PC-3 (cell line): ENCODE data around the gene SLK. TPM values are rescaled to one million over a fixed set of nuclear protein-coding genes. Genes with fewer than 3 reads are reported as not detected.

Experiments used
- ATAC-seq: fragments of 200-7000 bp; cut with Tn5 transposase; 2 replicates; pipeline ENCODE4 v1.9.1; 2020; ENCODE audit warnings: mild to moderate bottlenecking, moderate library complexity
- BruUV-seq: library from RNA; stranded (reverse); fragments of 400-500 nt; replicated peaks from 2 replicates; lab custom pipeline; 2021; lab: Mats Ljungman, UMichigan
- CTCF ChIA-PET: fragments of 300-600 bp; sonication (Branson Sonifier 250); formaldehyde crosslinking; loops from one replicate; lab custom pipeline; 2022; ENCODE audit warnings: antibody characterized with exemption; lab: Charles Lee
- POLR2A ChIA-PET: fragments of 300-600 bp; sonication (Branson Sonifier 250); formaldehyde crosslinking; loops from one replicate; lab custom pipeline; 2022; ENCODE audit warnings: antibody characterized with exemption; ENCODE audit not compliant: unreplicated experiment; lab: Charles Lee
- DNase-seq: peaks from one replicate; pipeline ENCODE4 v3.0.0-alpha.2; 2015
- H2AFZ ChIP-seq: fragments of 300-600 bp; sonication (generic); 2 replicates; pipeline ENCODE4 v1.6.0; 2016; ENCODE audit warnings: antibody characterized with exemption, low read length
- H3F3A ChIP-seq: fragments of 300-600 bp; sonication (generic); one replicate; pipeline ENCODE4 v1.6.0; 2017; ENCODE audit warnings: antibody characterized with exemption, low read length, control low read depth, mild to moderate bottlenecking; ENCODE audit not compliant: unreplicated experiment
- H3K27ac ChIP-seq: fragments of 300-600 bp; sonication (generic); 2 replicates; pipeline ENCODE4 v1.5.1; 2016; ENCODE audit warnings: mild to moderate bottlenecking, low read length
- H3K27me3 ChIP-seq: fragments of 300-600 bp; sonication (generic); 2 replicates; pipeline ENCODE4 v1.6.1; 2016; ENCODE audit warnings: low read length, mixed read lengths
- H3K36me3 ChIP-seq: fragments of 300-600 bp; sonication (generic); 2 replicates; pipeline ENCODE4 v1.6.1; 2016; ENCODE audit warnings: low read depth, mixed run types, low read length, mixed read lengths
- H3K4me1 ChIP-seq: fragments of 300-600 bp; sonication (generic); 2 replicates; pipeline ENCODE4 v1.5.1; 2016; ENCODE audit warnings: low read length; ENCODE audit not compliant: insufficient read depth
- H3K4me2 ChIP-seq: fragments of 300-600 bp; sonication (generic); 2 replicates; pipeline ENCODE4 v1.6.0; 2016; ENCODE audit warnings: low read length
- H3K4me3 ChIP-seq: fragments of 300-600 bp; sonication (generic); 2 replicates; pipeline ENCODE4 v1.5.1; 2016; ENCODE audit warnings: mild to moderate bottlenecking, low read length, mixed read lengths
- H3K79me2 ChIP-seq: fragments of 300-600 bp; sonication (generic); 2 replicates; pipeline ENCODE4 v1.6.1; 2017; ENCODE audit warnings: low read length, mixed read lengths
- H3K9ac ChIP-seq: fragments of 300-600 bp; sonication (generic); 2 replicates; pipeline ENCODE4 v1.6.0; 2016; ENCODE audit warnings: mild to moderate bottlenecking, low read length
- H3K9me2 ChIP-seq: fragments of 300-600 bp; sonication (generic); replicated peaks from 2 replicates; pipeline ENCODE4 v1.6.1; 2016; ENCODE audit warnings: mixed run types, low read length, mixed read lengths
- H3K9me3 ChIP-seq: fragments of 300-600 bp; sonication (generic); 2 replicates; pipeline ENCODE4 v1.6.1; 2016; ENCODE audit warnings: low read length, mixed read lengths
- H4K20me1 ChIP-seq: fragments of 300-600 bp; sonication (generic); 2 replicates; pipeline ENCODE4 v1.6.1; 2016; ENCODE audit warnings: low read length, mixed read lengths
- EZH2 ChIP-seq: fragments of 300-600 bp; sonication (generic); IDR thresholded peaks from one replicate; pipeline ENCODE4 v1.6.1; 2017; ENCODE audit warnings: antibody characterized with exemption, mild to moderate bottlenecking, low read length; ENCODE audit not compliant: unreplicated experiment
- EZH2phosphoT487 ChIP-seq: fragments of 300-600 bp; sonication (generic); IDR thresholded peaks from 2 replicates; pipeline ENCODE4 v1.6.1; 2018; ENCODE audit warnings: mild to moderate bottlenecking, antibody characterized with exemption, low read length, borderline replicate concordance
- intact Hi-C: fragments of 100-400 bp; cut with micrococcal nuclease; formaldehyde crosslinking; loops from 2 replicates; pipeline ENCODE4 v1.9.0; 2023
- total RNA-seq: library from RNA; depleted of rRNA; stranded (reverse); fragments of >200 nt; gene quantifications from 2 replicates; pipeline ENCODE4 v1.2.3, GENCODE V29; 2014
- TF ChIP-seq, protein P1 (sequence below): fragments of 300-600 bp; sonication (generic); conservative IDR thresholded peaks from 2 replicates; pipeline ENCODE4 v1.5.1; 2017; ENCODE audit warnings: antibody characterized with exemption, low read depth, mild to moderate bottlenecking, low read length

SLK gene
- total RNA-seq, 1 experiment from 2014 or later: 20.2 TPM

DNA sequence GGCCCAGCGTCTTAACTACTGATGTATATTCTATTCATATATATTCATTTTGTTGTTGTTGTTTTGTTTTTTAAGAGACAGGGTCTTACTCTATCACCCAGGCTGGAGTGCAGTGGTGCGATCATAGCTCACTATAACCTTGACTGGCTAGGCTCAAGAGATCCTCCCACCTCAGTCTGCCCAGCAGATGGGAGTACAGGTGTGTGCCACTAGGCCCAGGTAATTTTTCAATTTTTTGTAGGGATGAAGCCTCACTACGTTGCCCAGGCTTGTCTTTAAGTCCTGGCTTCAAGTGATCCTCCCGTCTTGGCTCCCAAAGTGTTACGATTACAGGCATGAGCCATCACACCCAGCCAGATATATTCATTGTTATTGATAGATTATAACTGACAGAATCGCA, 36.1 kb upstream of the SLK start:
- no peak for ATAC-seq
- no peaks in the 10 kb centered on the region for H3K9me2 ChIP-seq
- no peaks in the 10 kb centered on the region for H3K27me3 ChIP-seq
- TF ChIP-seq EZH2phosphoT487 (no peak), EZH2 (no peak)
- TF ChIP-seq, protein P1, sequence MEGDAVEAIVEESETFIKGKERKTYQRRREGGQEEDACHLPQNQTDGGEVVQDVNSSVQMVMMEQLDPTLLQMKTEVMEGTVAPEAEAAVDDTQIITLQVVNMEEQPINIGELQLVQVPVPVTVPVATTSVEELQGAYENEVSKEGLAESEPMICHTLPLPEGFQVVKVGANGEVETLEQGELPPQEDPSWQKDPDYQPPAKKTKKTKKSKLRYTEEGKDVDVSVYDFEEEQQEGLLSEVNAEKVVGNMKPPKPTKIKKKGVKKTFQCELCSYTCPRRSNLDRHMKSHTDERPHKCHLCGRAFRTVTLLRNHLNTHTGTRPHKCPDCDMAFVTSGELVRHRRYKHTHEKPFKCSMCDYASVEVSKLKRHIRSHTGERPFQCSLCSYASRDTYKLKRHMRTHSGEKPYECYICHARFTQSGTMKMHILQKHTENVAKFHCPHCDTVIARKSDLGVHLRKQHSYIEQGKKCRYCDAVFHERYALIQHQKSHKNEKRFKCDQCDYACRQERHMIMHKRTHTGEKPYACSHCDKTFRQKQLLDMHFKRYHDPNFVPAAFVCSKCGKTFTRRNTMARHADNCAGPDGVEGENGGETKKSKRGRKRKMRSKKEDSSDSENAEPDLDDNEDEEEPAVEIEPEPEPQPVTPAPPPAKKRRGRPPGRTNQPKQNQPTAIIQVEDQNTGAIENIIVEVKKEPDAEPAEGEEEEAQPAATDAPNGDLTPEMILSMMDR: no peak
- no peaks in the 10 kb centered on the region for H4K20me1 ChIP-seq
- H3K4me2 ChIP-seq: no peak overlapping the region
- H3K36me3 ChIP-seq: no peaks in the 10 kb centered on the region
- intact Hi-C loops: no loop called here
- H3K4me1 ChIP-seq: no peaks in the 10 kb centered on the region
- no peaks in the 10 kb centered on the region for H3K9me3 ChIP-seq
- H2AFZ ChIP-seq: no peak overlapping the region
- CTCF ChIA-PET: no interaction called here
- no peak for DNase-seq
- no peak overlapping the region for H3K4me3 ChIP-seq
- H3K79me2 ChIP-seq: no peaks in the 10 kb centered on the region
- BruUV-seq: no TSS peak
- POLR2A ChIA-PET: no interaction called here
- no peaks in the 10 kb centered on the region for H3F3A ChIP-seq
- no peak overlapping the region for H3K9ac ChIP-seq
- H3K27ac ChIP-seq: no peak overlapping the region

DNA sequence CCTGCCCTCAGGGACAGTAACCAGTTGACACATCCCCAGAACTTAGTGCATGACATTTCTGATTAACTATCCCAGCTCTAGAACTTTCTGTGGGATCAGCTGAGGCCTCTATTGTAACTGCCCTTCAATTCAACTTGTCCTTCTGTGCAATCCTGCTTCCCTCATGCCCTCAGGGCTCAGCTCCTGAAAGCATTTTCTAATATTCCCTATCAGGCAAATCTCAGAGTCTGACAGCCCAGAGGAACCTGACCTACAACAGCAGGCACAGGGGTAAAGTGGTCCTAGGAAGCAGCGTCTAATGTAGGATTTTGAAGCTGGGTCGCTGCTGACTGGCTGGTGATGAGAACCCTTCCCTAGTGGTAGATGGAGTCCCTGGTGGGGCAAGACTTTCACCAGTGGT, 35.3 kb upstream of the SLK start:
- H3F3A ChIP-seq: no peaks in the 10 kb centered on the region
- no TSS peak for BruUV-seq
- no peaks in the 10 kb centered on the region for H3K4me1 ChIP-seq
- TF ChIP-seq EZH2phosphoT487 (no peak), EZH2 (no peak)
- TF ChIP-seq, protein P1: no peak
- no peak overlapping the region for H3K4me2 ChIP-seq
- H3K36me3 ChIP-seq: no peaks in the 10 kb centered on the region
- CTCF ChIA-PET: no interaction called here
- no peaks in the 10 kb centered on the region for H3K79me2 ChIP-seq
- no peaks in the 10 kb centered on the region for H4K20me1 ChIP-seq
- H3K27me3 ChIP-seq: no peaks in the 10 kb centered on the region
- H3K9ac ChIP-seq: no peak overlapping the region
- H3K9me3 ChIP-seq: no peaks in the 10 kb centered on the region
- H3K27ac ChIP-seq: no peak overlapping the region
- intact Hi-C loops: no loop called here
- no peak for ATAC-seq
- no peak overlapping the region for H2AFZ ChIP-seq
- POLR2A ChIA-PET: no interaction called here
- DNase-seq: no peak
- no peak overlapping the region for H3K4me3 ChIP-seq
- H3K9me2 ChIP-seq: no peaks in the 10 kb centered on the region

GRCh38 chr10:103932271-103932670, 34.7 kb upstream of the SLK start:
- no peaks in the 10 kb centered on the region for H4K20me1 ChIP-seq
- intact Hi-C loops: no loop called here
- no peak overlapping the region for H2AFZ ChIP-seq
- no peaks in the 10 kb centered on the region for H3K4me1 ChIP-seq
- no peak overlapping the region for H3K27ac ChIP-seq
- H3K79me2 ChIP-seq: no peaks in the 10 kb centered on the region
- no peak for ATAC-seq
- H3K9ac ChIP-seq: no peak overlapping the region
- H3K9me3 ChIP-seq: no peaks in the 10 kb centered on the region
- ChIA-PET CTCF (no interaction called here), POLR2A (no interaction called here)
- no peaks in the 10 kb centered on the region for H3K9me2 ChIP-seq
- no peak overlapping the region for H3K4me3 ChIP-seq
- TF ChIP-seq EZH2: no peak
- TF ChIP-seq, protein P1: no peak
- TF ChIP-seq EZH2phosphoT487: no peak
- no TSS peak for BruUV-seq
- DNase-seq: no peak
- H3K4me2 ChIP-seq: no peak overlapping the region
- no peaks in the 10 kb centered on the region for H3K36me3 ChIP-seq
- no peaks in the 10 kb centered on the region for H3K27me3 ChIP-seq
- H3F3A ChIP-seq: no peaks in the 10 kb centered on the region
